Cerebellar cortex (tissue), 1 donor: Measurements from ENCODE around the gene SNTA1.
"Not testable (repeated sequence)": the region's sequence is repeated elsewhere in the genome, so short reads cannot be mapped to it uniquely, and the experiment has no call there.

ENCODE experiments used
- DNase-seq: peaks from one replicate; pipeline ENCODE4 v3.0.0-alpha.2; 2015; ENCODE audit warnings: low spot score

Gene SNTA1

GRCh38 chr20:33443512-33444239, at the start of gene SNTA1:
Gene SNTA1, minus strand, starts transcription at chr20:33443763. Its CDS starts 143 bp downstream, at chr20:33443620.
- DNase-seq, result peak; percentile 72

- no peak for DNase-seq
Measured at GRCh38 chr20:33490934-33491656, 47.5 kb upstream of the SNTA1 start.

- peak; percentile 27 for DNase-seq
Measured at GRCh38 chr20:33490023-33490933, 46.7 kb upstream of the SNTA1 start, which contains the start of gene CBFA2T2. Gene CBFA2T2, plus strand, starts transcription at chr20:33490096. Its CDS starts 172 bp downstream, at chr20:33490268.

- peak; percentile 98 for DNase-seq
Measured at GRCh38 chr20:33489495-33490022, 46.0 kb upstream of the SNTA1 start.

GRCh38 chr20:33488661-33489494, 45.3 kb upstream of the SNTA1 start:
- not testable (repeated sequence) for DNase-seq

GRCh38 chr20:33488201-33488600, 44.6 kb upstream of the SNTA1 start:
- DNase-seq, result no peak

- DNase-seq, result not testable (repeated sequence)
Measured at GRCh38 chr20:33483186-33483585, 39.6 kb upstream of the SNTA1 start.

- no peak for DNase-seq
Measured at GRCh38 chr20:33482581-33482980, 39.0 kb upstream of the SNTA1 start.

GRCh38 chr20:33481431-33481941, 37.9 kb upstream of the SNTA1 start:
- DNase-seq, result no peak

GRCh38 chr20:33480048-33480447, 36.5 kb upstream of the SNTA1 start:
- DNase-seq, result no peak

GRCh38 chr20:33477386-33478234, 34.0 kb upstream of the SNTA1 start:
- no peak for DNase-seq

GRCh38 chr20:33475381-33476152, 32.0 kb upstream of the SNTA1 start:
- DNase-seq, result no peak

GRCh38 chr20:33474963-33475362, 31.4 kb upstream of the SNTA1 start:
- no peak for DNase-seq

- no peak for DNase-seq
Measured at GRCh38 chr20:33474097-33474873, 30.7 kb upstream of the SNTA1 start.

GRCh38 chr20:33472868-33473435, 29.4 kb upstream of the SNTA1 start:
- DNase-seq, result no peak

- DNase-seq, result no peak
Measured at GRCh38 chr20:33470866-33471265, 27.3 kb upstream of the SNTA1 start.

GRCh38 chr20:33470457-33470856, 26.9 kb upstream of the SNTA1 start:
- DNase-seq, result no peak

GRCh38 chr20:33466303-33466646, 22.7 kb upstream of the SNTA1 start:
- DNase-seq, result no peak
